ENCODE measurements around the gene RAD51.
A peak's percentile ranks its signal among the peaks of the same experiment; 100 is the strongest.

Gene RAD51

GRCh38 chr15:40744815-40745152 is 49.8 kb downstream of the RAD51 start:
- peak; percentile 47 for DNase-seq (ENCODE audit: low spot score)
- Histone ChIP-seq H3K36me3 (ENCODE audit: low read depth) (peaks cover 81% of the 10 kb centered on the region), H3K27me3 (ENCODE audit: insufficient read depth, poor library complexity, severe bottlenecking) (no peaks in the 10 kb centered on the region), H3K4me3 (ENCODE audit: severe bottlenecking) (no peak overlapping the region), H3K4me1 (ENCODE audit: insufficient read depth, poor library complexity, severe bottlenecking) (peaks cover 10% of the 10 kb centered on the region), H3K27ac (ENCODE audit: poor library complexity, severe bottlenecking) (peak overlapping the region; percentile 68), H3K9me3 (ENCODE audit: severe bottlenecking) (no peaks in the 10 kb centered on the region)
- ATAC-seq (ENCODE audit: low read depth) = no peak
- TF ChIP-seq, protein P1, sequence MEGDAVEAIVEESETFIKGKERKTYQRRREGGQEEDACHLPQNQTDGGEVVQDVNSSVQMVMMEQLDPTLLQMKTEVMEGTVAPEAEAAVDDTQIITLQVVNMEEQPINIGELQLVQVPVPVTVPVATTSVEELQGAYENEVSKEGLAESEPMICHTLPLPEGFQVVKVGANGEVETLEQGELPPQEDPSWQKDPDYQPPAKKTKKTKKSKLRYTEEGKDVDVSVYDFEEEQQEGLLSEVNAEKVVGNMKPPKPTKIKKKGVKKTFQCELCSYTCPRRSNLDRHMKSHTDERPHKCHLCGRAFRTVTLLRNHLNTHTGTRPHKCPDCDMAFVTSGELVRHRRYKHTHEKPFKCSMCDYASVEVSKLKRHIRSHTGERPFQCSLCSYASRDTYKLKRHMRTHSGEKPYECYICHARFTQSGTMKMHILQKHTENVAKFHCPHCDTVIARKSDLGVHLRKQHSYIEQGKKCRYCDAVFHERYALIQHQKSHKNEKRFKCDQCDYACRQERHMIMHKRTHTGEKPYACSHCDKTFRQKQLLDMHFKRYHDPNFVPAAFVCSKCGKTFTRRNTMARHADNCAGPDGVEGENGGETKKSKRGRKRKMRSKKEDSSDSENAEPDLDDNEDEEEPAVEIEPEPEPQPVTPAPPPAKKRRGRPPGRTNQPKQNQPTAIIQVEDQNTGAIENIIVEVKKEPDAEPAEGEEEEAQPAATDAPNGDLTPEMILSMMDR (IDR thresholded peaks at IDR 0.05; ENCODE audit: poor library complexity, severe bottlenecking) = no peak

- Histone ChIP-seq H3K27me3 (ENCODE audit: insufficient read depth, poor library complexity, severe bottlenecking) (no peaks in the 10 kb centered on the region), H3K4me1 (ENCODE audit: insufficient read depth, poor library complexity, severe bottlenecking) (peaks cover 10% of the 10 kb centered on the region), H3K9me3 (ENCODE audit: severe bottlenecking) (no peaks in the 10 kb centered on the region), H3K27ac (ENCODE audit: poor library complexity, severe bottlenecking) (peak overlapping the region; percentile 0), H3K4me3 (ENCODE audit: severe bottlenecking) (no peak overlapping the region), H3K36me3 (ENCODE audit: low read depth) (peaks cover 77% of the 10 kb centered on the region)
- TF ChIP-seq, protein P1 (IDR thresholded peaks at IDR 0.05; ENCODE audit: poor library complexity, severe bottlenecking) = no peak
- ATAC-seq (ENCODE audit: low read depth) (no peak), DNase-seq (ENCODE audit: low spot score) (peak; percentile 12)
These were observed 52.0 kb downstream of the RAD51 start for GRCh38 chr15:40746916-40747418.

GRCh38 chr15:40747685-40748631 is 53.0 kb downstream of the RAD51 start:
- Histone ChIP-seq H3K27me3 (ENCODE audit: insufficient read depth, poor library complexity, severe bottlenecking) (no peaks in the 10 kb centered on the region), H3K9me3 (ENCODE audit: severe bottlenecking) (no peaks in the 10 kb centered on the region), H3K36me3 (ENCODE audit: low read depth) (peaks cover 77% of the 10 kb centered on the region), H3K4me1 (ENCODE audit: insufficient read depth, poor library complexity, severe bottlenecking) (peaks cover 10% of the 10 kb centered on the region), H3K4me3 (ENCODE audit: severe bottlenecking) (no peak overlapping the region), H3K27ac (ENCODE audit: poor library complexity, severe bottlenecking) (peak overlapping the region; percentile 0)
- DNase-seq (ENCODE audit: low spot score) = no peak
- no peak for ATAC-seq (ENCODE audit: low read depth)
- TF ChIP-seq, protein P1 (IDR thresholded peaks at IDR 0.05; ENCODE audit: poor library complexity, severe bottlenecking) = no peak

- ATAC-seq (ENCODE audit: low read depth) = no peak
- Histone ChIP-seq H3K27ac (ENCODE audit: poor library complexity, severe bottlenecking) (no peak overlapping the region), H3K36me3 (ENCODE audit: low read depth) (peaks cover 67% of the 10 kb centered on the region)
These were observed 54.2 kb downstream of the RAD51 start for GRCh38 chr15:40749151-40749630.

More at GRCh38 chr15:40749151-40749630, 54.2 kb downstream of the RAD51 start:
- no peak for DNase-seq (ENCODE audit: low spot score)
- TF ChIP-seq, protein P1 (IDR thresholded peaks at IDR 0.05; ENCODE audit: poor library complexity, severe bottlenecking) = no peak
- no peaks in the 10 kb centered on the region for H3K9me3 ChIP-seq (ENCODE audit: severe bottlenecking)
- H3K4me1 ChIP-seq (ENCODE audit: insufficient read depth, poor library complexity, severe bottlenecking) = peaks cover 2% of the 10 kb centered on the region
- H3K27me3 ChIP-seq (ENCODE audit: insufficient read depth, poor library complexity, severe bottlenecking) = no peaks in the 10 kb centered on the region
- H3K4me3 ChIP-seq (ENCODE audit: severe bottlenecking) = no peak overlapping the region
